Neutrophil (primary cell): ENCODE results near the gene PCDH7.

ENCODE experiments used
- H3K27ac ChIP-seq: fragments of 200-600 bp; sonication (generic); 2 replicates; pipeline ENCODE4 v1.5.1; 2016; ENCODE audit warnings: mild to moderate bottlenecking, moderate library complexity
- H3K27me3 ChIP-seq: fragments of 200-600 bp; sonication (generic); 2 replicates; pipeline ENCODE4 v1.6.0; 2016; ENCODE audit warnings: mild to moderate bottlenecking
- H3K36me3 ChIP-seq: fragments of 200-600 bp; sonication (generic); 2 replicates; pipeline ENCODE4 v1.5.1; 2017
- H3K4me1 ChIP-seq, 2 experiments: fragments of 200-600 bp in 1 of 2; sonication (generic) in 1 of 2; 1 replicate in 1 of 2; 2 replicates in 1 of 2; pipeline versions ENCODE4 v1.5.1 to v1.6.1; 2013 to 2016; ENCODE audit warnings: low read depth in 1 of 2, low read length in 1 of 2, mild to moderate bottlenecking in 1 of 2, moderate library complexity in 1 of 2; ENCODE audit not compliant: control insufficient read depth in 1 of 2, insufficient read depth in 1 of 2
- H3K4me3 ChIP-seq, 2 experiments: fragments of 200-600 bp in 1 of 2; sonication (generic) in 1 of 2; 1 replicate in 1 of 2; 2 replicates in 1 of 2; pipeline ENCODE4 v1.5.1; 2013 to 2016; ENCODE audit warnings: low read depth in 1 of 2, low read length in 1 of 2, mild to moderate bottlenecking in 1 of 2, moderate library complexity in 1 of 2
- H3K9me3 ChIP-seq: fragments of 200-600 bp; sonication (generic); 2 replicates; pipeline ENCODE4 v1.5.1; 2016
- TF ChIP-seq, protein P1 (sequence below): fragments of 200-600 bp; sonication (generic); IDR thresholded peaks from 2 replicates; pipeline ENCODE4 v1.5.1; 2016; ENCODE audit warnings: antibody characterized with exemption

The PCDH7 gene

DNA sequence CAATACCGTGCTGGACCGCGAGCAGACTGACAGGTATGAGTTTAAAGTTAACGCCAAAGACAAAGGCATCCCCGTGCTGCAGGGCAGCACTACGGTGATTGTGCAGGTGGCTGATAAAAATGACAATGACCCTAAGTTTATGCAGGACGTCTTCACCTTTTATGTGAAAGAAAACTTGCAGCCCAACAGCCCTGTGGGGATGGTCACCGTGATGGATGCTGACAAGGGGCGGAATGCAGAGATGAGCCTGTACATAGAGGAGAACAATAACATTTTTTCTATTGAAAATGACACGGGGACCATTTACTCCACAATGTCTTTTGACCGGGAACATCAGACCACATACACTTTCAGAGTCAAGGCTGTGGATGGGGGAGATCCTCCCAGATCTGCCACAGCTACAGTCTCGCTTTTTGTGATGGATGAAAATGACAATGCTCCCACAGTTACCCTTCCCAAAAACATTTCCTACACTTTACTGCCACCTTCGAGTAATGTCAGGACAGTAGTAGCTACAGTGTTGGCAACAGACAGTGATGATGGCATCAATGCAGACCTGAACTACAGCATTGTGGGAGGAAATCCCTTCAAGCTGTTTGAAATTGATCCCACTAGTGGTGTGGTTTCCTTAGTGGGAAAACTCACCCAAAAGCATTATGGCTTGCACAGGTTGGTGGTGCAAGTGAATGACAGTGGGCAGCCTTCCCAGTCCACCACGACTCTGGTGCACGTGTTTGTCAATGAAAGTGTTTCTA lies 3.2 kb downstream of the PCDH7 start:
- no peaks in the 10 kb centered on the region for H3K9me3 ChIP-seq
- H3K4me3 ChIP-seq = no peak overlapping the region
- H3K27ac ChIP-seq = no peak overlapping the region
- peaks cover 93% of the 10 kb centered on the region for H3K27me3 ChIP-seq
- TF ChIP-seq, protein P1, sequence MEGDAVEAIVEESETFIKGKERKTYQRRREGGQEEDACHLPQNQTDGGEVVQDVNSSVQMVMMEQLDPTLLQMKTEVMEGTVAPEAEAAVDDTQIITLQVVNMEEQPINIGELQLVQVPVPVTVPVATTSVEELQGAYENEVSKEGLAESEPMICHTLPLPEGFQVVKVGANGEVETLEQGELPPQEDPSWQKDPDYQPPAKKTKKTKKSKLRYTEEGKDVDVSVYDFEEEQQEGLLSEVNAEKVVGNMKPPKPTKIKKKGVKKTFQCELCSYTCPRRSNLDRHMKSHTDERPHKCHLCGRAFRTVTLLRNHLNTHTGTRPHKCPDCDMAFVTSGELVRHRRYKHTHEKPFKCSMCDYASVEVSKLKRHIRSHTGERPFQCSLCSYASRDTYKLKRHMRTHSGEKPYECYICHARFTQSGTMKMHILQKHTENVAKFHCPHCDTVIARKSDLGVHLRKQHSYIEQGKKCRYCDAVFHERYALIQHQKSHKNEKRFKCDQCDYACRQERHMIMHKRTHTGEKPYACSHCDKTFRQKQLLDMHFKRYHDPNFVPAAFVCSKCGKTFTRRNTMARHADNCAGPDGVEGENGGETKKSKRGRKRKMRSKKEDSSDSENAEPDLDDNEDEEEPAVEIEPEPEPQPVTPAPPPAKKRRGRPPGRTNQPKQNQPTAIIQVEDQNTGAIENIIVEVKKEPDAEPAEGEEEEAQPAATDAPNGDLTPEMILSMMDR = no peak
- H3K4me1 ChIP-seq = no peaks in the 10 kb centered on the region
- H3K36me3 ChIP-seq = no peaks in the 10 kb centered on the region

DNA sequence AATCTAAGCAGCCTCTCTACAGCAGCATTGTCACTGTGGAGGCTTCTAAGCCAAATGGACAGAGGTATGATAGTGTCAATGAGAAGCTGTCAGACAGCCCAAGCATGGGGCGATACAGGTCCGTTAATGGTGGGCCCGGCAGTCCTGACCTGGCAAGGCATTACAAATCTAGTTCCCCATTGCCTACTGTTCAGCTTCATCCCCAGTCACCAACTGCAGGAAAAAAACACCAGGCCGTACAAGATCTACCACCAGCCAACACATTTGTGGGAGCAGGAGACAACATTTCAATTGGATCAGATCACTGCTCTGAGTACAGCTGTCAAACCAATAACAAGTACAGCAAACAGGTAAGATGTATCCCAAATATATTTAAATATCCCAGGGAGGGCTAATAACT lies 4.1 kb downstream of the PCDH7 start:
- TF ChIP-seq, protein P1 = no peak
- Histone ChIP-seq H3K4me1 (no peaks in the 10 kb centered on the region), H3K27ac (no peak overlapping the region), H3K9me3 (no peaks in the 10 kb centered on the region), H3K27me3 (peaks cover 85% of the 10 kb centered on the region), H3K36me3 (no peaks in the 10 kb centered on the region), H3K4me3 (no peak overlapping the region)

DNA sequence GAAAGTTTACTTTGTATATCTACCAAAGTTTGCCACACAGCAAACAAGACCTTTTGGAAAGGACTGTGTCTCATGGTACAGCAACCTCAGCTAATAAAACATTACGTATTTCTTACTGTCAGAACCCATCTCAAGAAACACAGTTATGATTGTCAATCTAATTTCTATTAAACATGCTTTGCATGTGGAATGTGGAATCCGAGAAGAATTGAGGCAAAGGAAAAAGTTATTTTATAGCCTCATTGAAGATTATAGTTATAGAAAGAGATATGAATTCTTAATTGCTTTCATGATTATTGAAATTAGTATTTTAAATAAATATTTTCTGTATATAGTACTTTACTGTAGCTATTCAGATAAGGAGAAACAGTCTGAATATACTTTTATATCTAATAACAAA lies 5.4 kb downstream of the PCDH7 start:
- TF ChIP-seq, protein P1 = no peak
- H3K27me3 ChIP-seq = peaks cover 72% of the 10 kb centered on the region
- H3K4me3 ChIP-seq = no peak overlapping the region

DNA sequence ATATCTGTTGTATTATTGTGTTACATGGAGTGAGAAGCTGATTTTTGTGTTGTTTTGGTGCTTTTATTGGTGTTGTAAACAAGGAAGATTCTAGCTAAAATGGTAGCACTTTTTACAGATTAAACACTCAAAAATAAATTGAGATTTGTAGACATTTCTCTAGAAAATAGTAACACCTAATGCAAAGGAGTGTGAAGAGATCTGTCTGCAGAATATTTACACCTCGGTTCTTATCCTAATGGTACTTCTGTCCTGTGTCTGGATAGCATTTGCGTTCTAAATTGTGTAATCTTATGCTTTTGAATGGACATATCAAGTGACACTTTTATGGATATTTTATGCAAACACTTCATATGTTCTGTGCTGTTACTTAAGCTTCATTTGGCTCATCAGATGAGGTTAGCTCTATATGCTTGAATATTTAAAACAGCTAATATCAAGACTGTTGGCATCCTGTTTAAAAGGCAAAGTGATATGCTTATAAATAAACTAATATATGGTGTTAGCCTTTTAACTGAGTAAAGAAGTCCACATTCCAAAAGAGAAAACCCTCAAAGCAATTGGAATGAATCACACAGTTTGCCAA lies 6.0 kb downstream of the PCDH7 start:
- no peak overlapping the region for H3K27ac ChIP-seq
- H3K36me3 ChIP-seq = no peaks in the 10 kb centered on the region
- peaks cover 66% of the 10 kb centered on the region for H3K27me3 ChIP-seq
- no peaks in the 10 kb centered on the region for H3K9me3 ChIP-seq
- H3K4me3 ChIP-seq = no peak overlapping the region
- TF ChIP-seq, protein P1 = no peak
- H3K4me1 ChIP-seq = no peaks in the 10 kb centered on the region

More for the DNA sequence above, 5.4 kb downstream of the PCDH7 start:
- no peaks in the 10 kb centered on the region for H3K36me3 ChIP-seq
- H3K9me3 ChIP-seq = no peaks in the 10 kb centered on the region
- no peak overlapping the region for H3K27ac ChIP-seq
- no peaks in the 10 kb centered on the region for H3K4me1 ChIP-seq

DNA sequence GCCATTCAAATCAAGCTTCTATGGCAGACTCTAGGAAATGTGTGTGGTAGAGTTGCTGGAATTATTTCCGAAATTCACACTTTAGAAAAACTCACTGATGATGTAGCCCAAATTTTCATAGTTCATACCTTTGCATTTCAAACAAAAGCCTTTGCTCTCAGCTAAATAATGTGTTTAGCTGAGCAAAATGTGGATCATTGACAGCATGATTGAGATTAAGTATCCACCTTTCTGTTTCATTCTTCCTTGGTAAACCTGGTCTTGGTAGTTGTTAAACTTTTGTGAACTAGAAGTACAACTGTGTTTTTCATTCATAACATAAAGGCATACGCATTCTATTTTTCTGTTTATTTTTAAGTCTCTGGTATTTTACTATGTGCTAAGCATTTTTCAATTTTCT lies 7.2 kb downstream of the PCDH7 start:
- Histone ChIP-seq H3K4me3 (no peak overlapping the region), H3K27me3 (peaks cover 54% of the 10 kb centered on the region), H3K9me3 (no peaks in the 10 kb centered on the region), H3K36me3 (no peaks in the 10 kb centered on the region), H3K4me1 (no peaks in the 10 kb centered on the region), H3K27ac (no peak overlapping the region)
- TF ChIP-seq, protein P1 = no peak
